Stimulated activated CD8-positive, alpha-beta memory T cell treated with anti-CD3 and anti-CD28 coated beads, Interleukin-12 subunit alpha, Interleukin-12 subunit beta, amount 100 ng/mL, for 4 hours (primary cell): ENCODE measurements around the gene SARDH.

ENCODE experiments used
- DNase-seq: peaks from one replicate; pipeline ENCODE4 v3.0.0-alpha.2; 2020; ENCODE audit warnings: low read depth

The SARDH gene

DNA sequence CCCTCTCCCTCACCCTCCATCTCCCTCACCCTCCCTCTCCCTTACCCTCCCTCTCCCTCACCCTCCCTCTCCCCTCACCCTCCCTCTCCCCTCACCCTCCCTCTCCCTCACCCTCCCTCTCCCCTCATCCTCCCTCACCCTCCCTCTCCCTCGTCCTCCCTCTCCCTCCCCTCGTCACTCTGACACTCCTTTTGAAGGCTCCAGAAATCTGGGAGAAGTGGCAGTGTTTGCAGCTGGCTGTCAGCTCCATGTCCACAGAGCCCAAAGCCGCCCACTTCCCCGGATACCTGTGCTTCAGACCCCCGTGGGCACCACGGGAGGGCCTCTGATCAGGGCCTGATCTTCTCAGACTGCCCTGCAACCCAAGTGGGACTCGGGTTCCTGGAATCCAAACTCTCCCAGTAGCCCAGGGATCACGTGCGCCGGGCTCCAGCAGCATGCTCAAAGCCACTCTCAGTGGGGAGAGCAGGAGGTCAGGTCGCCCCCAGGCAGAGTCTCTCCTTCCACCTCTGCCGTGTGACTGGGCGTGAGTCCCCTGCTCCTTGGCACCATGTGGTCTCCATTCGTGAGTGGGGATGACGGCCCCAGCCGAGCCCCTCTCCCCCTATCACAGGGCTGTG, 68.9 kb downstream of the SARDH start:
- no peak for DNase-seq

DNA sequence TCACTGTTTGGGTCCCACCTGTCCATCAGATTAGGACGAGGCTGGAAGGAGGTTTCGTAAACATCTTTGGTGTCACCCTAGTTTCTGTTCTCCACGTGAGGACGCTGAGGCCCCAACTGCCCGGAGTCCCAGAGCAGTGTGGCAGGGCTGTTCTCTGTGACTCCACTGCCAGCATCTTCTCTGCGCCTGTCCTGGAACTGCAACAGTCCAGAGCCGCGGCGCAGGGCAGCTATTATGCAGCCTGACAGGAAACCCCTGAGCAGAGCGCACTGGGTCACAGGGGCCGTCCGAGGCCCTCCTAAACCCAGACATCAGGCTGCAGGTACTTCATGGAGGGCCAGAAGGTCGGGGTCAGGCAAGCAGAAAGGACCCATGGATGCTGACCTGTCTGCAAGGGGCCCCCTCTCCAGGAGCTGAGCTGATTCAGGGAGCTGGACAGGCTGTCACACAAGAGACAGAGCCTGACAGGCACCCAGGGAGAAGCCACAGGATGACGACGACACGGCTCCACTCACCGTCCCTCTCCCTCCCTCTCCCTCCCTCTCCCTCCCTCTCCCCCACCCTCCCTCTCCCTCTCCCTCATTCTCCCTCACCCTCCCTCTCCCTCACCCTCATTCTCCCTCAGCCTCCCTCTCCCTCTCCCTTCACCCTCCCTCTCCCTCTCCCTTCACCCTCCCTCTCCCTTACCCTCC, 70.2 kb downstream of the SARDH start:
- DNase-seq, result no peak

DNA sequence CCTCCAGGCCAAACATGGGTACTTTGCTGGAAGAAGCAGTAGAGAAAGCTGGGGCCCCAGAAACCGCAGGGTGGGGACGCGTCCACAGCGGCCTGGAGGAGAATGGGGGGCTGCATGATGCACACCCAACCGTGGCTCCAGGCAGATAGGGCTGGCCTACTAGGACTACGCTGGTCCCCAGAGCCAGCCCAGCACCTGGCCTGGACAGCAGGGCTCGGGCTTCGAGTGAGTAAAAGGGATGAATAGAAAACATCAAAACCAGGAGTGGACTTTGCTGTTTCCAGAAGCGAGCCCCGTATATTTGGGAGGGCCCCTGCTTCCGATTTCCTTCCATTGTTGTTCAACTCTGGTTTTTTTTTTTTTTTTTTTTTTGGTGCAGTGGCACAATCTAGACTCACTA, 71.3 kb downstream of the SARDH start:
- no peak for DNase-seq

DNA sequence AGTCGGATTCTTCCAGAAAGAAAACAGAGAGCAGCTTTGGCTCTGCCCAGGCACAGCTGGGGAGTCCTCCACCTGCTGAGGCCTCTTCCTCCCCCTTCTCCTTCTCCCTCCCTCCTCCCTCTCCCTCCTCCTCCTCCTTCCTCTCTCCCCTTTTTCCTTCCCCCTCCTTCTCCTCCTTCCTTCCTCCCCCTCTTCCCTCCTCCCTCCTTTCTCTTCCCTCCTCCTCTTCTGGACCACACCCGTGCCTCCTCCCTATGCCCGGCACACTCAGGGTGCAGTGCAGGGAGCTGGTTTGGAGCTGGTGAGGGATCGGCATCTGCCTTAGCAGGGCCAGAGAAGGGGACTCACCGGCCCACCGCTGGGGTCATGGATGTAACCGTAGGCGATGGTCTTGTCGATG, 71.8 kb downstream of the SARDH start:
- no peak for DNase-seq

DNA sequence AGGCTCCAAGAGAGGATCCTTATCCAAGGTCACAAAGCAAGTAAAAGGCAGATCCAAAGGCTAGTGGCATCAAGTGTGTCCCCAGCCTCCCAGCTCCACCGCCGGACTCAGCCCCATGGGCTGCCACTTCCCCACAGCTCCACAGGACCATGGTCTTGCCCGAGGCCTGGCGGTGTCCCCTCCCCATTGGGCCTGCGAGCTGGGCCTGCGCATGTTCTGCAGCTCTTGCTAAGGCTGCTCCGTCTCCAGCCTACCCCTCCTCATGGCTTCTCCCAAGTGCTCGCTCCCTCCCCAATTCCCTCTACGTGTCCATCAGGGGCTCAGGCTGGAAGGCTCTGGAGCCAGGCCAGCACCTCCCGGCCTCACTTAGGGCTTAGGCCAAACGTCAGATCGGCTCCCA, 72.6 kb downstream of the SARDH start:
- no peak for DNase-seq

DNA sequence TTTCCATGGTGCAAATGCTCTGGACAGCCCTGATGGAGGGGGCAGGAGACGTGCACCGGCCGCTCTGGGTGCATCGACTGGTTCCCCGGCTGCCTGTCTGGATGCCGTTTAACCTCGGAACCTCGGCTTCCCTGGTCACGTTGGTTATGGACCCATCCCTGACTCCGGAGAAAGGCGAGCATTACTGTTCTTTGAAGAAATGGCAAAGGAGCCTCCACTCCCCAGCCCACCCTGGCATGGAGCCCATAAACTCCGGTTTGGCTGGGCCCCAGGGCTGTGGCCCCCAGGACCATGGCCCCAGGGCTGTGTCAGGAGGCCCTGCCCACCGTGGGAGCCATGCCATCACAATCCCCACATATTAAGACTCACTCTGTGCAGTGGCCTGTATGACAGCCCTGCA, 73.1 kb downstream of the SARDH start:
- DNase-seq, result no peak

DNA sequence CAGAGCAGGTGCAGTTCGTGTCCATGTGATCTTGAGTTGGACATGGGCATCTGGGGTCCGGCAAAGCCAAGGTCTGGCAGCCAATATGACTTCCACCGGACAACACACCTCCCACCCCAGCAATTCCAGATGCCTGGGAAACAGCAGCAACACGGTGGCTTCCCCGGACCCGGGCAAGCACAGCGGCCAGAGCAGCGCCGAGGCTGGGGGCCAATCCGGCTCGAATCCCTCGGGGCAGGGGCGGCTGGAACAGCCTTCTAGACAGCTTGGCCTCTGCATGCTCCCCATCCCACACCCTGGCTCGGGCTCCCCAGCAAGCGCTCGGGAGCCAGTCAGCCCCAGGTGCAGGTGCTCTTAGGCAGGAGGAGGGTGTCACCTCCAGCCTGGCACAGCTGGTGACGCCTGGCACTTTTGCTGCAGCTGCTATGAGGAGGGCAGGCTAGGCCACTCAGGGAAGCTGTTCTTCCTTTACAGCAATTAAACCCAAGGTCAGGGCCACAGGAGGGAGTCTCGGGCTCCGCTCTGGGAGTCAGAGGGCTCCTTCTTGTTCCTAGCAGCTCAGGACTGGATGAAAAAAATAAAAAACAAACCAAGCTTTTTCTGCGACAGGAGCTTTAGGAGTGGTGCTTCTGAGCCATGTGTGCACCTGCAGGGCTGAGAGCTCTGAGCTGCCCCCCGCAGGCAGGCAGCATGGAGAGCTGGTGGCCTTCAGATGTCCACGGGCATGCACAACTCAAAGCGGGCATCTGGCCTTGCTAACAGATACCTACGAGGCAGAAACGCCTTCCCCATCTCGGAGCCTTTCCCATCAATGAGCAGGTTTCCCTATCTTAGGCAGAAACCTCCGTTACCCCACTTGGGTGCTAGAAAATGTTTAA, 73.7 kb downstream of the SARDH start:
- no peak for DNase-seq

DNA sequence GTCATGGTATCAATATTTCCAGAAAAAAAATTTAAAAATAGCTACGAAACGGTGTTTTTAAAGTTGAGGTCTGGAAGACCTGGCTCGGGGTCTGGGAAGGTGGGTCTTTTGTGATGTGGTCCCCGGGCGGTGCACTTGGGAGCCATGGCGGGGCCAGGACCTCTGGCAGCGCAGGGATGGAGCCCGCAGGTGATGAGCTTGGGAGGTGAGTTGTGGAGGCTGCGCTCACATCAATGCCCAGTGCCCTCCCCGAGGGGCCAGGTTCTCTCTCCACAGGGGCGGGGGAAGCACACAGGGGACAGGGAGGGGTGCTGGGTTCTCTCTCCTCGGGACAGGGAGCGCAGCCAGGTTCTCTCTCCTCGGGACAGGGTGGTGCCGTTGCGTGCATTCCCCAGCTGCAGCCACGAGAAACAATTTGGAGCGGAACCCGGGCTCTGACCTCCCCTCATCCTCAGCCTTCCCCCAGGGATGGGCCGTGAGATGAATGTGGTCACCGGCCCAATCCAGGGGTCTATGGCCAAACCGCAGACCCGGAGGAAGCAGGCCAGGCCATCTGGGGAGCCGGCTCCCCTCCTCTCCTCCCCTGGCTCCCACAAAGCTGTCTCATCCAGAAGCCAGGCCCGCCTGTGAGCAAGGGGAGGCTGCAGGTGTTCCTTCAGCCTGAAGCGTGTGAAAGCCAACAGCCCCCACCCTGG, 76.2 kb downstream of the SARDH start:
- DNase-seq, result no peak

DNA sequence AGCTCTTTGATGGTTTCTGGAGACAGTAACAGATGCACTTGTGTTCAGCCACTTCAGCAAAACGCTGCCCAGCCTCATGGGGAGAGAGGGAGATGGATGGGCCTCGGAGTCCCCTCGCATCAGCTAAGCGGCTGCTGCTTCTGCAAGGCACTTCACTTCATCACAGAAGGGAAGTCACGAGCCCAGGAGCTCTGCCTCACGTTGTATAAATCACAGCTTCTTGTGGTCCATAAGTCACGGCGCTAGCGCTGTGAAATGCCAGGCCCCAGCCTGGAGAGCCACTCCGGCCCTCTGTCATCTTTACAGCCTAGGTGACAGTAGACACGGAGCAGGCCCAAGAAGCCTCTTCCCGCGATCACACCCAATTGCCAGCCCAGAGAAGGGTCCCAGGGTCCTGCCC, 78.6 kb downstream of the SARDH start:
- DNase-seq, result no peak

DNA sequence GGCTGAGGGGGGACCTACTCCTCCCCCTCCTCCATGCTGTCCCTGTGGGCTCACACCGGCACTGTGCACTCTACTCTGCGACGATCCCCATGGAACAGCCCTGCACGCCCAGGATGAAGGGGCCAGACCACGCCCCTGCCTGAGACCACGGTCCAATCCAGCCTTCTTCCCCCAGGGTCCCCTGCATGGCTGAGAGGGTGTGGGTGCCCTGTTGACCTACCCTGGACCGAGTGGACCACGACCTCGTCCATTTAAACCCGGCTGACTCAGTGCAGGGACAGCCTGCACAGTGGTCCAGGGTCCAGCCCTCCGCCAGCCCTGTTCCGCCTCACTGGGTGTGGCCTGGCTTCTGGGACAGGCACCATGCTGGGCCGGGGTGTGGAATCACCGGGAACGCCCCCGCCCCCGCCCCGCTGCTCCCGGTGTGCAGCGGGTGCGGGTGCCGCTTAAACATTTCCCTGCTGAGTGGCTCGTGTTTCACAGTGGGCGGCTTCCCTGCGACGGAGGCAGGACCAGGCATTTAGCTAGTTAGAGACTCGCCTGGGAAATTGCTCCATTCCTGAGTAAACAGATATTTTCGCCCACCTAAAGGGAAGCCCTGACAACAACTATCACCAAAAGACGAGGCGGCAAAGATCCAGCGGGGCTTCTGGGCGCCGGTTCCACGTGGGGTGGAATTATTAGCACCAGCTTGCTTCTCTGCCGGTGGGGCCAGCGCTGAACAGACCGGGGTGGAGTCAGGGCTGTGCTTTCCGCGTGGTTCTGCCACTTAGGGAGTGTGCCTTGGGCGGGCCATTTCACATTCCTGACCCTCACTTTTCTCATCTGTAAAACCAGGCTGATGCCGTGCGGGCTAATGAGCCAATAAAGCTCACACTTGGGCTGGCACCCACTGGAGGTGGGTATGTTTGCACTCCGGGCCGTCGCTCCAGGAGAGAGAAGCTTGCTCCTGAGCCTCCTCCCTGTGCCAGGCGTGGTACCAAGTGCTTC, 79.4 kb downstream of the SARDH start:
- DNase-seq, result no peak

DNA sequence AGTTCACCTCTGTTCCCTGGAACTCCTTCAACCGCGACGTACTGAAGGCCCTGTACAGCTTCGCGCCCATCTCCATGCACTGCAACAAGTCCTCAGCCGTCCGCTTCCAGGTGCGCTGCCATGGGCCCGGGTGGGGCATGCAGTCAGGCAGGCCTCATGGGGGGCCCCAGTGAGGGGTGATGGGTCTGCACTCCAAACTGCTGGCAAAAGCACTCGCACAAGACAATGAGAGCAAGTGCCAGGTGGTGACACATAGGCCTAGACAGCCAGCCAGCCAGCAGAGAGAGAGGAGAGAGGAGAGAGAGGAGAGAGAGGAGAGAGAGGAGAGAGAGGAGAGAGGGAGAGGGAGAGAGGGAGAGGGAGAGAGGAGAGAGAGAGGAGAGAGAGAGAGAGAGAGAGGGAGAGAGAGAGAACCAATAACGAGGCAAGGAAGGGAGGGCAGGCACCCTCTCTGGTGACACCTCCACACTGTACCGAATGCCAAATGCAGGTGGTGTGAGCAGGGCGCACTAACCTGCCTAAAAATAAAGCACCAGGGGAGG, 81.0 kb downstream of the SARDH start:
- DNase-seq, result no peak

DNA sequence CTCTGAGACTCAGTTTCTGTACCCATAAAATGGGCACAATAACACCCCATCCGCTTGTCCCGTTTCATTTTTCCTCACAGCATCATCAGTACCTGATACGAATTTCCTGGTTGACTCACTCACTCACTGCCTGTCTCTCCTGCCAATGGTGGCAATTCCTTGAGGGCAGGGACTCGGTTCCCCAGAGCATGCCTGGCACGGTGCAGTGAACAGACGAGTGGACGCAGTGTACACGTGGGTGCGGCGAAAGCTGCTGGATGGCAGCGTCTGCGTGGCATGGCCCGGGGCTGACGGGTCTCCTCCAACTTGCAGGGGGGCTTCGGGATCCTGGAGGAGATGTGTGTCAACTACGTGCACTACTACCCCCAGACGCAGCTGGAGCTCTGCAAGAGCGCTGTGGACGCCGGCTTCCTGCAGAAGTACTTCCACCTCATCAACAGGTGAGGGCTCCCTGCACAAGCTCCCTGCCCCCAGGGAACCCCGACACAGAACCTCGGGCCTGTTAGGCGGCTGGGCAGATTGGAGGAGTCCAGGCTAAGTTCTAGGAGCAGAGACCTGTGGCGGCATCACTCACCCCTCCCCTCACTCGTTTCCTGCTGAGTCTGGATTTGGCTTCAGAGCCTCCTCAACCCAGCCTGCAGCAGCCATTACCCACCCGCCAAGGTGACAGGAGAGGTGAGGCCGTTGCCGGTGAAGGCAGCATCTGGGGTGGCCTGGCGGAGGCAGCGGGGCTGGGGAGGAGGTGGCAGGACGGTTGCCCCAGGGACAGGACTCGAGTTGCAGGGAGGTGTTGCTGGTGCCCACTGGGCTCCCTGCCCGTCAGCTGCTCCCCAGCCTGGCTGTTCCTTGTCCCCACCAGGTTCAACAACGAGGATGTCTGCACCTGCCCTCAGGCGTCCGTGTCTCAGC, 81.7 kb downstream of the SARDH start:
- no peak for DNase-seq

DNA sequence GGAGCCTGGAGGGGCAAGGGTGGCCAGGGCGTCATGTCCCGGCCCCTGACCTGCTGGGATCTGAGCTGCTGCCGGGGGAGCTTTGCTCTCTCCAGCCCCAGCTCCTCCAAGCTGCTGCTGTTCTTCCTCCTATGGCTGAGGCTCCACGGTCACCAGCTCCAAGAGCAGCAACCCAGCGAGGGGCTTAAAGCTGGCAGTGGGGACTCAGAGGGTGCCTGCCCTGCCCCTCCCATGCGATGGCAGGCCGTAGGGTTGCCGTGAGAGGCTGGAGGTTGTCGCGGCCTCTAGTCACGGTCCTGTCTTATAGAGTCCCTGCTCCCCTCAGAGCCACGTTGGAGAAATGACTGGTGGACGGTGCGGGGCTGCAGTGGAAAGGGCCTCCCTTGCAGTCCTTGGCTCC, 82.5 kb downstream of the SARDH start:
- no peak for DNase-seq

DNA sequence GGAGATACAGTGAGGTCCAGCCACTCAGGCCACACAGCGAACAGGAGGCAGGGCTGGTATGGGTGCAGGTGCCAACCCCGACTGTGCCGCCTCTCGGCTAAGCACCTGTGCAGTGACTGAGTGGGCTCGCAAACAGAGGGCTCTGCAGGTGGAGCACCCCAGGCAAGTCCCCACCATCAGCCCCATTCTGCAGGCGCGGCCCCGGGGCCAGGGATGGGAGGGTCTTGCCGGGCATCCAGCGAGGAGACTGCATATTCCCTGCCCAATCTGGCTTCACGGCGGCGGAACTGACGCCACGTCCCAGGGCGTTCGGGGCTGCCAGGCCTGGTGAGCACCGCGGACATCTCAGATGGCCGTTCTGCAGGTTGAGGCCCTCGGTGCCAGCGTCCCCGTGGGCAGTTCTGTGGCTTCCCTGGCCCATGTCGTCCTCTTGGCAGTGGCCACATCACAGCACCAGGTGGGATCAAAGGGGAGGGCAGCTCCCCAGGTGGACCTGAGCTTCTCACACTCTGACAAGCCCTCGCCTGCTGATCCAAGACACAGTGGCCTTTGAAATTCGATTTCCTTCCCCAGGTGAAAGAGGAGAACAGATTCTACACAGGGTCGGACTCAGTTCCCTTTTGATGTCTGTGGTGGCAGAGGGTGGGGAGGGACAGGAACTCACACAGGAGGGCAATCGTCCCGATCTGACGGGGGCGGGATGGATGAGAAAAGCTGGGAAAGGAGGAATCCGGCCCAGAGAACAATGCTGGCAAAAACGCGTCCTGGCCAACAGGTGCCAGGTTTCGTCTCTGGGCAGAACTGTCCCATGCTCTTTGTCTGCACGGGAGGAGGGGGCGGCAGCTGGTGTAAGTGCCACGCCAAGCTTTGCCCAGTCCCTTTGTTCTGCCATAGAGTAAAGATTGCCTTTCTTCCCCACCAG, 83.2 kb downstream of the SARDH start:
- DNase-seq, result no peak

DNA sequence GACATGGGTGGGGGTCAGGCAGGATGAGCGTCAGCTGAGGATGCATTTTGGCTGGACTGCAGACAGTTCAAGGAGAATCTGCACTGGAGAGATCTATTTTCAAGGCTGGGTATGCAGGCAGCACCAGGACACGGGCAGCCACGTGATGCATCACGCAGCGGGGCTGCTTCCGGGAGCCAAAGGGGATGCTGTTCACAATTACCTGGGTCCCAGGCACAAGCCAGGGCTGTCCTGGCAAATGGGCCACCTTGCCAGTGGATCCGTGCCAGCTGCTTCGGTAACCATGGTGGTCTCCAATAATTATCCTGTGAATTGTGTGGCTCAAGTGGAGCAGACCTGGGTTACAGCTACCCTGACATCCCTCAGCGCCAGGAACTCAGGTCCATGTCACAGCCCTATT, 84.5 kb downstream of the SARDH start:
- no peak for DNase-seq

DNA sequence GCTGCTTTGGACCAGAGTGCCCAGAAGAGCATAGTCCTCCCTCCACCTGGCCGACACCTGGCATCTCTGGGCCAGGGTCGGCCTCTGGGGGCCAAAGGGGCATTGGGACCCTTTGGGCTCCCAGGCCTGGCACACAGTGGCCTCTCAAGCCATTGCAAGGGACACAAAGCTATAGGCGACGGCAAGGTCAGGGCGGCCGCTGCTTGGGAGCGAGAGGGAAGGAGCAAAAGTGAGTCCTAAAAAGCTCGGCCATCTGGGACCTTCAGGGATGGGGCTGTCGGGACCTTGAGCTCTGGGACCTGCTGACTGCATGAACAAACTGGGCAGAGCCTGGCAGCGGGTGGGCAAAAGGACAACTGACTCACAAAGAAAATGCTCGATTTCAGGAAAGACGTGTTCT, 88.1 kb downstream of the SARDH start:
- no peak for DNase-seq

DNA sequence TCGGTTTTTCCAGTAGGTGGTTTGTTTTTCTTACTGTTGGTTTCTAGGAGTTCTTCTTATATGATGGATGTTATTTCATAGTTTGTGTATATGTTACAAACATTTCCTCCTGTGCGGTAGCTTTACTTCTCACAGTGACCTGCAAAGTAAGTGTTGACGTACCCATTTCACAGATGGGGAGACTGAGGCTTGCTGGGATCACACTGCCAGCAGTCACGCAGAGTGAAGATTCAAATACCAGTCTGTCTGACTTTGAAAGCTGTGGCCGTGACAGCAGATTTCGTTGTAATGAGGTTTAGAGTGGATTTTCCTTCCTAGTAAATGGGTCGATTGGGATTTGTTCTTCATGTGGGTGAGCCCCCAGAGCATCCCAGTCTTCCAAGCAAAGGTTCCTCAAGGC, 89.0 kb downstream of the SARDH start:
- DNase-seq, result no peak

DNA sequence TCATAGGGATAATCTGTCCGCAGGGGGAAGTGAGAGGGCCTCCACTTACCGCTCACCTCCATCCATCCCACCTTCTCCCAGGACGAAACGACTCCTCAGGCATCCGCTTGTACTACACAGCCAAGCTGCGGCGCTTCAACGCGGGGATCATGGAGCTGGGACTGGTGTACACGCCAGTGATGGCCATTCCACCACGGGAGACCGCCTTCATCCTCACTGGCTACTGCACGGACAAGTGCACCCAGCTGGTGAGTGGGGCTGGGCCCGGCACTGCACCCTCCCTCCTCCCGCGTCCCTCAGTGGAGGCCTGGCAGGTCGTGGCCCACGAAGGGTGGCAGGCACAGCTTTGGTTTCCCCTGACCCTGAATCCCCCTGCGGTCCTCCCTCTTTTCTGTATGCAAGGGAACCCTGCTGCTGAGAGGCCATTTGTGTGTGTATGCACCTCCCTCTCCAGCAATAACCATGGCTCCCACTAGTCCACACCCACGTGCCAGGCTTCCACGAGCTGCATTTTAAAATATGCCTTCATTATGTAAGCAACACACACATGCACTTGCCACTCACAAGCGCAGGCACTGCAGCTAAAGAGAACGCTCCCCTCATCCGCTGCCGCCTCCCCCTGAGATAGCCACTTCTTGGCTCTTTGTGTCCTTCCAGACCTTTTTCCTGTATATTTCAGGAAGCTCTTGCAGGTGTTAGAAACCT, 90.2 kb downstream of the SARDH start:
- no peak for DNase-seq
